ENCODE results near the gene PLCB4. TPM values are rescaled to one million over a fixed set of nuclear protein-coding genes. Genes with fewer than 3 reads are reported as not detected.

The PLCB4 gene
- total and polyA plus RNA-seq, 2 experiments from 2014 or later, result 6.5 to 16.1 TPM

- TF ChIP-seq ZNF462 (CRISPR knock-in tag; IDR thresholded peaks at IDR 0.05), result no peak
Observed at GRCh38 chr20:9280666-9281065, 211.8 kb downstream of the PLCB4 start (continued).

GRCh38 chr20:9281803-9282202, 212.9 kb downstream of the PLCB4 start:
- H3K36me3 ChIP-seq (ENCODE audit: insufficient read depth), result no peaks in the 10 kb centered on the region
- H3K9me2 ChIP-seq (ENCODE audit: insufficient read depth), result no peaks in the 10 kb centered on the region
- H3K4me3 ChIP-seq, result no peak overlapping the region
- Mint-ChIP-seq H3K4me3 (no peak overlapping the region), H3K36me3 (ENCODE audit: low read depth) (no peaks in the 10 kb centered on the region), H3K9me3 (no peaks in the 10 kb centered on the region; the same call in 2 of the 3 replicates), H3K27me3 (ENCODE audit: insufficient read depth, low read depth, poor library complexity) (no peaks in the 10 kb centered on the region), H3K27ac (no peak overlapping the region), H3K4me1 (peaks cover 3% of the 10 kb centered on the region; the same call in 2 of the 3 replicates)
- no peak overlapping the region for H3K27ac ChIP-seq (ENCODE audit: low read depth)
- H3K4me2 ChIP-seq, result no peak overlapping the region
- no peaks in the 10 kb centered on the region for H3K79me2 ChIP-seq (replicated peaks; ENCODE audit: insufficient read depth)
- DNase-seq (ENCODE audit: low spot score) (no peak), ATAC-seq (no peak)
- TF ChIP-seq CREB1 (CRISPR knock-in tag; IDR thresholded peaks at IDR 0.05; ENCODE audit: low read depth) (no peak), STAT1 (IDR thresholded peaks at IDR 0.05; ENCODE audit: unreplicated experiment) (no peak), CTCF (conservative IDR thresholded peaks at IDR 0.05; ENCODE audit: low read depth in 2 of 2) (no peak), ZNF114 (CRISPR knock-in tag; IDR thresholded peaks at IDR 0.05) (no peak), ZNF331 (CRISPR knock-in tag; IDR thresholded peaks at IDR 0.05; ENCODE audit: low read depth) (no peak), JUNB (IDR thresholded peaks at IDR 0.05; ENCODE audit: unreplicated experiment) (no peak), EZH2 (IDR thresholded peaks at IDR 0.05; ENCODE audit: low read depth, unreplicated experiment) (no peak)
- no peak overlapping the region for H2AFZ ChIP-seq
- no peaks in the 10 kb centered on the region for H4K20me1 ChIP-seq (replicated peaks; ENCODE audit: insufficient read depth)
- no peaks in the 10 kb centered on the region; the same call in 1 of the 2 replicates for H3K4me1 ChIP-seq (ENCODE audit: insufficient read depth)
- H3F3A ChIP-seq (replicated peaks; ENCODE audit: low read depth), result no peaks in the 10 kb centered on the region
- H3K27me3 ChIP-seq (ENCODE audit: insufficient read depth), result no peaks in the 10 kb centered on the region

Measured in GM23338 (cell line).